Pancreas (tissue), 10 donors: ENCODE data around the gene AOPEP. TPM values are rescaled to one million over a fixed set of nuclear protein-coding genes. Genes with fewer than 3 reads are reported as not detected.

Source experiments
- ATAC-seq, 4 donors: fragments of 200-7000 bp; cut with Tn5 transposase; one replicate each; pipeline versions ENCODE4 v1.8.0 to v1.9.1; 2020; ENCODE audit warnings: mild to moderate bottlenecking in 4 of 4, moderate library complexity in 4 of 4
- DNase-seq, 6 donors: peaks; one replicate each; pipeline ENCODE4 v3.0.0-alpha.2; 2020
- FAIRE-seq: peaks from 2 replicates; lab custom pipeline; 2012; peaks lifted over from hg19 to GRCh38; lab: Jason Lieb, UNC
- H3K27ac ChIP-seq, 4 donors: fragments of 200-600 bp; sonication (generic); 1 replicate in 3 of 4; 2 replicates in 1 of 4; pipeline versions ENCODE4 v1.5.0 to v1.8.0; 2020
- H3K27me3 ChIP-seq, 4 donors: fragments of 200-600 bp; one replicate each; pipeline ENCODE4 v1.8.0; 2021
- H3K36me3 ChIP-seq, 3 donors: fragments of 200-600 bp; sonication (generic) in 1 of 3; one replicate each; pipeline versions ENCODE4 v1.5.0 to v1.8.0; 2020 to 2021
- H3K4me1 ChIP-seq, 3 donors: fragments of 200-600 bp; one replicate each; pipeline ENCODE4 v1.8.0; 2021
- H3K4me3 ChIP-seq, 4 donors: fragments of 200-600 bp; sonication (generic) in 2 of 4; one replicate each; pipeline versions ENCODE4 v1.5.0 to v1.8.0; 2020 to 2021
- H3K9me3 ChIP-seq, 4 donors: fragments of 200-600 bp; one replicate each; pipeline ENCODE4 v1.8.0; 2021
- CTCF ChIP-seq, 4 donors: fragments of 200-600 bp; sonication (generic) in 3 of 4; IDR thresholded peaks; one replicate each; pipeline versions ENCODE4 v1.5.0 to v1.8.0; 2021; ENCODE audit warnings: antibody characterized with exemption in 4 of 4
- whole genome bisulfite sequencing, 2 donors: extraction: QIAGEN DNeasy Blood & Tissue Kit; methylation state at CpG; one replicate each; pipeline ENCODE4 v1.1.7; 2013; 5-methylcytosine and 5-hydroxymethylcytosine counted together
- intact Hi-C, 3 donors: fragments of 100-400 bp; cut with DNase I; formaldehyde crosslinking; loops; one replicate each; pipeline versions ENCODE4 v1.11.1 to v1.14.2; 2022
- polyA plus RNA-seq, 2 donors: library from polyadenylated mRNA; stranded (reverse); fragments of 200-250 nt; gene quantifications; one replicate each; pipeline ENCODE4 v1.2.3, GENCODE V29; 2013
- total RNA-seq, 6 donors: library from RNA; stranded (reverse); fragmentation: NEBNext Ultra II Directional in 4 of 6; extraction: Animal tissue kit (Norgen Biotek cat#: 25700) in 4 of 6; gene quantifications; one replicate each; pipeline versions ENCODE4 v1.2.1 to v1.2.4, GENCODE V29; 2021 to 2023
- donor health status: healthy with polysubstance abuse.
- donor health status: DM: no; HTN: no; CAD: no; lungs with moderate emphysema.
- donor health status: DM: no; HTN: no; CAD: no.
- donor health status: control.
- donor health status: control.
- donor health status: Bipolar disorder and iron deficiency.
- donor health status: DM: yes; HTN: yes; CAD: no.
- donor health status: DM: no; HTN: no; CAD: no.
- donor health status: DM: no; HTN: no; CAD: no.
- donor health status: DM: yes; HTN: yes; CAD: no.

The AOPEP gene
- total and polyA plus RNA-seq, 8 donors: 50.5 to 140 (median 76.7) TPM

GRCh38 chr9:95007226-95007869, 280.8 kb downstream of the AOPEP start:
- TF ChIP-seq CTCF (IDR thresholded peaks at IDR 0.05): no peak
- peak; percentile 4 to 34 (median 17) for ATAC-seq
- H3K36me3 ChIP-seq: no peaks in the 10 kb centered on the region
- intact Hi-C loops: no loop called here
- FAIRE-seq: no peak
- peaks cover 18 to 27% (median 27%) of the 10 kb centered on the region in 3 donors for H3K4me1 ChIP-seq
- no peaks in the 10 kb centered on the region for H3K9me3 ChIP-seq
- 5 to 6% methylated on average over 5 of the region's 5 CpGs for WGBS, 2 donors
- no peak for DNase-seq
- peak overlapping the region in 3 of 4 donors; percentile 71 to 83 (median 76) for H3K4me3 ChIP-seq
- no peaks in the 10 kb centered on the region for H3K27me3 ChIP-seq
- H3K27ac ChIP-seq: peak overlapping the region; percentile 89 to 99 (median 98)

- H3K9me3 ChIP-seq: no peaks in the 10 kb centered on the region
- no peak for FAIRE-seq
These were observed 281.8 kb downstream of the AOPEP start for GRCh38 chr9:95008151-95008771.

GRCh38 chr9:95009459-95009858, 283.0 kb downstream of the AOPEP start:
- ATAC-seq: no peak
- no peak for DNase-seq
- H3K36me3 ChIP-seq: peaks cover 0 to 7% (median 0%) of the 10 kb centered on the region in 3 donors
- no peak for FAIRE-seq
- no peaks in the 10 kb centered on the region for H3K9me3 ChIP-seq
- TF ChIP-seq CTCF (IDR thresholded peaks at IDR 0.05): no peak
- no peaks in the 10 kb centered on the region for H3K27me3 ChIP-seq
- H3K4me3 ChIP-seq: no peak overlapping the region
- peaks cover 22 to 28% (median 22%) of the 10 kb centered on the region in 3 donors for H3K4me1 ChIP-seq
- 45 to 74% methylated on average over 5 of the region's 5 CpGs for WGBS, 2 donors
- peak overlapping the region in 2 of 4 donors; percentile 2 to 8 for H3K27ac ChIP-seq
- intact Hi-C loops: no loop called here

More at GRCh38 chr9:95008151-95008771, 281.8 kb downstream of the AOPEP start:
- Histone ChIP-seq H3K36me3 (no peaks in the 10 kb centered on the region), H3K4me3 (peak overlapping the region; percentile 1 to 76 (median 37)), H3K4me1 (peaks cover 18 to 28% (median 25%) of the 10 kb centered on the region in 3 donors), H3K27me3 (no peaks in the 10 kb centered on the region), H3K27ac (peak overlapping the region; percentile 7 to 99 (median 94))
- intact Hi-C loops: no loop called here
- ATAC-seq: peak in 2 of 4 donors; percentile 9 to 16
- TF ChIP-seq CTCF (IDR thresholded peaks at IDR 0.05): no peak
- DNase-seq: peak in 2 of 6 donors; percentile 24 to 31
- WGBS, 2 donors: 12% methylated on average over 15 of the region's 15 CpGs

- intact Hi-C loops: no loop called here
- peak overlapping the region in 2 of 4 donors; percentile 2 to 8 for H3K27ac ChIP-seq
- ATAC-seq: no peak
- no peaks in the 10 kb centered on the region for H3K9me3 ChIP-seq
- no peak for DNase-seq
- peaks cover 0 to 17% (median 0%) of the 10 kb centered on the region in 3 donors for H3K36me3 ChIP-seq
- no peak for TF ChIP-seq CTCF (IDR thresholded peaks at IDR 0.05)
- H3K4me3 ChIP-seq: no peak overlapping the region
- peaks cover 22 to 28% (median 28%) of the 10 kb centered on the region in 3 donors for H3K4me1 ChIP-seq
- H3K27me3 ChIP-seq: no peaks in the 10 kb centered on the region
- 72 to 84% methylated on average over 5 of the region's 5 CpGs for WGBS, 2 donors
- FAIRE-seq: no peak
These were observed 283.9 kb downstream of the AOPEP start for GRCh38 chr9:95010431-95010838.
